C4-2B (cell line): ENCODE data around the gene KRT76.

Source experiments
- H3K27ac ChIP-seq: fragments of 450-650 bp; 2 replicates; pipeline ENCODE4 v1.5.1; 2017
- CTCF ChIP-seq: fragments of 450-650 bp; conservative IDR thresholded peaks from 2 replicates; pipeline ENCODE4 v1.5.1; 2017; ENCODE audit warnings: mild to moderate bottlenecking
- ZFX ChIP-seq: fragments of 450-650 bp; IDR thresholded peaks from 2 replicates; pipeline ENCODE4 v1.6.1; 2017

Gene KRT76

GRCh38 chr12:52722680-52723079, 54.5 kb downstream of the KRT76 start:
- no peak for TF ChIP-seq CTCF
- TF ChIP-seq ZFX: no peak
- no peak overlapping the region for H3K27ac ChIP-seq

GRCh38 chr12:52721838-52722470, 55.2 kb downstream of the KRT76 start:
- H3K27ac ChIP-seq: no peak overlapping the region
- no peak for TF ChIP-seq ZFX

- no peak overlapping the region for H3K27ac ChIP-seq
- TF ChIP-seq ZFX: no peak
Observed at GRCh38 chr12:52720365-52720886, 56.7 kb downstream of the KRT76 start.
